GM19397 (cell line): Measurements from ENCODE around the gene OVOL2.
"Not testable (repeated sequence)": the region's sequence is repeated elsewhere in the genome, so short reads cannot be mapped to it uniquely, and the experiment has no call there.

Experiments
- ATAC-seq: cut with Tn5 transposase; IDR thresholded peaks from one replicate; pipeline ENCODE4 v1.9.1; 2021; ENCODE audit warnings: mild to moderate bottlenecking, moderate library complexity; ENCODE audit not compliant: unreplicated experiment

OVOL2 gene

DNA sequence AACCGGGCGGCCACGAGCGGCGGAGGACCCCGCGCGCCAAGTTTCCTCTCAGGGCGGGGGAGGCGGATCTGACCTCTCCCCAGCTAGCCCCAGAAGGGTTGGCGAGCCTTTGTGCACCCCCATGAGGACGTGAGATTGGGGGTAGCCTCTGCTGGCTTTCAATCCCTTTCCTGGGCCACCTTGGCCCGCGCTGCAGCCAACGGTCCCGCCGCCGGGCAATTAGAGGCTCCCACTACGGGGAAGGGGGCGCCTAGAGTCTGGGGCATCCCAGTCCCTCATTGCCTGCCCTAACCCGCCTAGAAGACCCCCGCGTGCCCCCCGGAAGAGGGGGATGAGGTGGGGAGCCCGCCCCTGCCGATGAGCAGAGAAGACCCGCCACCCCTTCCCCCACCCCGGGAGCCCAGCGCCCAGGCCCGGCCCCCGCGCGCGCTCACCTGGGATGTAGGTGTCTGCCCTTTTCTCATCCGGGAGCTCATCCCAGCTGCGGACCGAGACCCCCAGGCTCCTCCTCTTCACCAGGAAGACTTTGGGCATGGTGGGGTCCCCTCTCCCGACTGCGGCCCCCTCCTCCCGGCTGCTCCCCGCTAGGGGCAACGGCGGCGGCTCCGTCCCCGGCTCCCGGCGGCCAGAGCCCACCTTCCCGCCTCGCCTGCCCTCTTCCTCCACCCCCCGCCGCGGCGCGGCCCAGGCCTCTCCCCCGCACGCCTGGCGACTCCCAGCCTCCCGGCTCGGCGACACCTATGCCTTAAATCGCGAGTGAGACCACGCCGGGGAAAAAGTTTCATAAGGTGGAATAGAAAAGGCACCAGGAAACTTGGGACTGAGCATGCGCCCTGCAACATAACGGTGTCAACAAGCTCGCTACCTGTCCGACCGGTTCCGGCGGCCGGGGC lies at the start of gene OVOL2:
TSS of gene OVOL2 (minus strand) at position 816 of the 893 bp plus-strand sequence. CDS start at position 534, 282 bp downstream.
- ATAC-seq: no peak

DNA sequence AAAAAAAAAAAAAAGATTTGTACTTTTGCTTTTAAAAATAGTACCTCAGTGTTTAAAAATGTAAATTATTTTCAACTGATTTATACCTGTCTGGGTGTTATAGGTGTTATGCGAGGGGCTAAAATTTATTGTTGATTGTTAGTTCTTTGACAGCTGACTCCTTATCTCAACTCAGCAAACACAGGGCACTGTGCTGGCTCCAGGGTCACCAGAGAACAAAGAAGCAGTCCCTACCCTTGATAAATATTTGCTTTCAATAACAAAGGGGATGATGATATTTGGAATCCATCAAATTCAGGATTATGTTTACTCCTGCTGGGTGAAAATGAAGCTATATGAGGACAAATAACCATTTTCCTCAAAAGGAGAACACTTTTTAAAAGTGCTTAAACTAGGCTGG lies 45.8 kb upstream of the OVOL2 start:
- no peak for ATAC-seq

DNA sequence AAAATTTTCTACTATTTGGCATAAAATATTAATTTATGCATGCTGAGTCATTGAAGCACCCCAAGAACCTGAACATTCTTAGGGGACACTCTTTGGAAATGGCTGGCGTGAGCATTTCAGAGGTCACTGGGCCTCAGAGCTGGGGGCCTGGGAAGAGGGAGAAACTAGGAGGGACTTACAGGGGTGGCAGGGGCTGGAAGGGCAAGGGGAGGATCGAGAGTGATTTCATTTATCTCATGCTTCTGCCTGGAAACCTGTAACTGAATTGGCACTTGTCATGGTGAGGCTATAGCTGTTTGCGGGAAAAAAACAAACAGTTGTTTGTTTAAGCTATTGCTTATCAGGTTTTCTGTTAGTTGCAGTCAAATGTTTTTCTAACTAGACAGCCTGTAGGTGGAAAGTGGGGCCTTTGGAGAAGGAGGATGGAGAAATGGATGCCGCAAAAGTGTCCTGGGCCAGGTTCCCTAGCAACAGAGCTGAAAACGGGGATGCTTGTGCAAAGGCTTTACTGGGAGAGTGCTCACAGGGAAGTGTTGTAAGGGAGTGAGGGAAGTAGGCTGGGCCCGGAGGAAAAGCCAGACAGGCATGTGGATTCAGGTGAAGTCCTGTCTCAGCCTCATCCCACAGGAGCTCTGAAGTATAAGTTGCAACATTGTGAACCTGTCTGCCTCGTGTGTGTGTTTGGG lies 43.6 kb upstream of the OVOL2 start:
- no peak for ATAC-seq

DNA sequence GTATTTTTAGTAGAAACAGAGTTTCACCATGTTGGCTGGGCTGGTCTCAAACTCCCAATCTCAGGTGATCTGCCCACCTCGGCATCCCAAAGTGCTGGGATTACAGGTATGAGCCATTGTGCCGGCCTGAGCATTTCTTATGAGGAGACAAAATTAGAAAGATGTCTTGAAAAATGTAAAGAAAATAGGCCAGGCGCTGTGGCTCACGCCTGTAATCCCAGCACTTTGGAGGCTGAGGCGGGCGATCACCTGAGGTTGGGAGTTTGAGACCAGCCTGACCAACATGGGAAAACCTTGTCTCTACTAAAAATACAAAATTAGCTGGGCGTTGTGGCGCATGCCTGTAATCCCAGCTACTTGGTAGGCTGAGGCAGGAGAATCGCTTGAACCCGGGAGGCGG lies 42.9 kb upstream of the OVOL2 start:
- ATAC-seq: not testable (repeated sequence)

DNA sequence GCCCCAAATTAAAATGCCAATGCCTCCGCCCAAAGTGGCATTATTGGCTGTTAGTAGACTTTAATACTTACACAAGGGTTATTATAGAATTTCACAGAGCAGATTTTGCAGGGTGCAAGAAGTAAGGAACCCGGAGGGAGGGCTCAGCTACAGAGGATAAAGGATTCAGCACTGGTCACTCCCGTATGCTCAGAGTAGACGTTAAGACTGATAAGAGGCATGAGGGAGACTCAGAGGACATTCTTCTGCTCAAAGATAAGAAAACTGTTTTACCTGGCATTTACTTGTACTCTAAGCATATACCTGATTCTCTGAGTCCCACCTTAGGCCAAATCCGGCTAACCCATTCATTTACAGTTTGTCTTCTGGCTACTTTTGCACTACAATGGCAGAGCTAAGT lies 36.5 kb upstream of the OVOL2 start:
- ATAC-seq: no peak

DNA sequence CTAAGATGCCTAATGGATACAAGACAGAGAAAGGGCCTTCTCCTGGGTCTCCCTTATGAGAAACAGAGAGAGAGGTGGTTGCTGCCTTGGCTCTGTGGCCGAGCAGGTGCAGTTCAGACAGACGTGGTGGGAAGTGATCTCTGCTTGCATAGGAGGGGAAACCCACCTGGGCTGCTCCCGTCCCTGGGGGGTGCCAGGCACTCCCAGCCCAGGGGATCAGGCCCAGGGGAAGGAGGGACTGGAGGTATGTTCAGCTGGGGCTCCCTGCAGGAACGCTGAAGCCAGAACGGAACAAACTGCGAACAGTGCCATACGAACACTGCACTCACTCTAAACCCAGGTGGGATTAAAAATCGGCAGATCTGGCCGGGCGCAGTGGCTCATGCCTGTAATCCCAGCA lies 35.7 kb upstream of the OVOL2 start:
- no peak for ATAC-seq

DNA sequence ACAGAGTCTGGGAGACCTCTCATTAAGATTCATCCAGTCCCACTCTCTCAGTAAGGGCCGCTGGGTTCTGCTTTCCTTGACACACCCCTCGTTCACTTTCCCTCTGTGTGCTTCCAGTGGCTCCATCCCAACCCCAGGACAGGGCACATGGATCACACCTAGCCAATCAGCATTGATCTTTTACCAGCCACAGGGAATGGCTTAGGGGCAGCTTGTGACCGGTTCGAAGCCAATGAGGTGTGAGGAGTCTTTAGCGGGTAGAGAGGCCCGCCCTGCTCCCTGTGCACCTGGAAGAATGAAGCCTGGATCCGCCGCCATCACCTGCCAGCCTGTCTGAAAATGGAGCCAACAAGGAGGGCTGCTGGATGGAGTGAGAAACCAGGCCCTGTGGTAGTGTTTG lies 35.2 kb upstream of the OVOL2 start:
- ATAC-seq: no peak

DNA sequence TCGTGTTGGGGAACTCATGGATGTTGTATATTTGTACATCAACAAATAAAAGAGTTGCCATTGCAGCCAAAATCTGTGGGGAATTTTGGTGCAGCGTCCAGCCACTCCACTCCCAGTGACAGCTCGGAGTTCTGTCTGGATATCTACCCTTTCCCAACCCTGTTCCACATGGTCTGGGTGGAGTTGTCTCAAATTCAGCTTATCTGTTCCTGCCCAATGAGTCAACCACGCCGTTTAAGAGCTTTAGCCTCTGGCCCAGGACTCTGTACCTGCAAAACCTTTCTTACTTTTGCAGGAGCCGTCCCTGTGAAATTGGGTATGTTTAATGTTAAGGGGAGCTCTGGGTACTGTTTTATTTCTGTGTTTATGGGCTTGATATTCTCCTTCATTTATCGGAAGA lies 33.9 kb upstream of the OVOL2 start:
- ATAC-seq: no peak

DNA sequence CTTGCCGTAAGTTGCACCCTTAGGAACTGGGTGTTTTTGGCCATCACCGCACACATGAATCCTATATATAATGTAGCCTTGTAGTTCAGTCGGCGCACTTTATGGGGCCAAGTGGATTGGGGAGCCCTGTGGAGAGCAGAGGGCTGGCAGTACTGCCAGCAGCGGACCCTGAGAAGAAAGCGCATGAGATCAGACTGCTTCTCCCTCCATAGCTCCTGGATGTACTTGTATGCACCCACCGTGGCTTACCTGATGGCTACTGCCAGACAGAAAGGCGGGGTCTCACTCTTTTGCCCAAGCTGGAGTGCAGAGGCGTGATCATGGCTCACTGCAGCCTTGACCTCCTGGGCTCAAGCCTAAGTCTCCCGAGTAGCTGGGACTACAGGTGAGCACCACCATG lies 32.8 kb upstream of the OVOL2 start:
- ATAC-seq: no peak

DNA sequence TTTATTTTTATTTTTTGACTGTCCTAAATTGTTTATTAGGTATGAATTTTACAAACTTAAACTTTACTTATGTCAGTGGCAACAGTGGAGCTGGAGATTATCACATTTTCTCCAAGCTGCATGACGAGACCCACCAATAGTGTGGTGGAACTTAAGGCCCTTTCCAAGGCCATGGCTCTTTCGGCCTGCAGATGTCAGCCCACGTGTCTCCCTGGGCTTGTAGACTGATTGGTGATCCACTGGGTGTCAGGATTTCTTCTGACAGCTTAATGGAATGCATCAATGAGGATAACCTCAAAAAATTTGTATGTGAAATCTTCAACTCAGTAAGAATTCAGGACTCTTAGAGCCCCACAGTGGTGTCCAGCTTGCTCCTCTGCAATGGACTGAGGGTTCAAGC lies 32.3 kb upstream of the OVOL2 start:
- ATAC-seq: no peak

DNA sequence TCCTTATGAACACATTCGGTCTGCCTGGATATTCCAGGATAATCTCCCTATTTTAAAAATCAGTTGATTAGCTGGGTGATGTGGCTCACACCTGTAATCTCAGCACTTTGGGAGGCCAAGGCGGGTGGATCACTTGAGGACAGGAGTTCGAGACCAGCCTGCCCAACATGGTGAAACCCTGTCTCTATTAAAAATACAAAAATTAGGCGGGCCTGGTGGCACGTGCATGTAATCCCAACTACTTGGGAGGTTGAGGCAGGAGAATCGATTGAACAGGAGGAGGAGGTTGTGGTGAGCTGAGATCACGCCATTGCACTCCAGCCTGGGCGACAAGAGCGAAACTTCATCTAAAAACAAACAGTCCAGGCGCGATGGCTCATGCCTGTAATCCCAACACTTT lies 31.1 kb upstream of the OVOL2 start:
- not testable (repeated sequence) for ATAC-seq

DNA sequence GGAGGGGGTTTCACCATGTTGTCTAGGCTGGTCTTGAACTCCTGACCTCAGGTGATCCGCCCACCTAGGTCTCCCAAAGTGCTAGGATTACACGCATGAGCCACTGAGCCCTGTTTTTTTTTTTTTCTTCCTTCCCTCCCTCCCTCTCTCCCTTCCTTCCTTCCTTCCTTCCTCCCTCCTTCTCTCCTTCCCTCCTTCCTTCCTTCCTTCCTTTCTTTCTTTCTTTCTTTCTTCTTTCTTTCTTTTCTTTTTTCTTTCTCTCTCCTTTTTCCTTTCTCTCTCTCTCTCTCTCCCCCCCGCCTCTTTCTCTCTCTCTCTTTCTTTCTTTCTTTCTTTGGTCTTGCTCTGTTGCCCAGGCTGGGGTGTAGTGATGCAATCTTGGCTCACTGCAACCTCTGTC lies 30.6 kb upstream of the OVOL2 start:
- not testable (repeated sequence) for ATAC-seq

DNA sequence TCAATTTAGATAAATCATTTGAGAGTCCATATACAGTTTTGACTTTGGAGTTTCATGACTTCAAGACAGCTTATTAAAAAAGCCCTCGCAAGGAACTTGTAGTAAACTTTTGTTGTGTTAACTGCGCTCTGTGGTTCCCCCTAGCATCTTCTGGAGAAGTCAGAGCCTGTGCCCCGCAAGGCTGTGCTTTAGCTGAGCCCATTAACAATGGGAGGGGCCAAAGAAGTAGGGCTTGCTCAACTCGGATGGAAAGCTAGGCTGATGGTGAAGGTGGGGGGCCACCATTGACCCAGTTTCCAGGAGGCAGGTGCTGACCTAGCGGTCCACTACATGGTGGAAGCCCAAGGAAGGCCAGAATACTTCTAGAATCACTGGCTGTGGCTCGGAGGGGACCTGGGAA lies 29.3 kb upstream of the OVOL2 start:
- no peak for ATAC-seq

DNA sequence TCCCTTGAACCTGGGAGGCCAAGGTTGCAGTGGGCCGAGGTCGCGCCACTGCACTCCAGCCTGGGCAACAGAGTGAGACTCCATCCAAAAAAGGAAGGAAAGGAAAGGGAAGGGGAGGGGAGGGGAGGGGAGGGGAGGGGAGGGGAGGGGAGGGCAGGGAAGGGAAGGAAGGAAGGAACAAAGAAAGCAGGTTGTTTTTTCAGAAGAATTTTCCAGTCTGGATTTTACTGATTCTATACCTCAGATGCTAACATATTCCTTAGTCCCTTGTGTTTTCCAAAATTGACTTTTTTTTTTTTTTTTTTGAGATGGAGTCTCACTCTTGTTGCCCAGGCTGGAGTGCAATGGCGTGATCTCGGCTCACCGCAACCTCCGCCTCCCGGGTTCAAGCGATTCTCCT lies 23.1 kb upstream of the OVOL2 start:
- not testable (repeated sequence) for ATAC-seq

DNA sequence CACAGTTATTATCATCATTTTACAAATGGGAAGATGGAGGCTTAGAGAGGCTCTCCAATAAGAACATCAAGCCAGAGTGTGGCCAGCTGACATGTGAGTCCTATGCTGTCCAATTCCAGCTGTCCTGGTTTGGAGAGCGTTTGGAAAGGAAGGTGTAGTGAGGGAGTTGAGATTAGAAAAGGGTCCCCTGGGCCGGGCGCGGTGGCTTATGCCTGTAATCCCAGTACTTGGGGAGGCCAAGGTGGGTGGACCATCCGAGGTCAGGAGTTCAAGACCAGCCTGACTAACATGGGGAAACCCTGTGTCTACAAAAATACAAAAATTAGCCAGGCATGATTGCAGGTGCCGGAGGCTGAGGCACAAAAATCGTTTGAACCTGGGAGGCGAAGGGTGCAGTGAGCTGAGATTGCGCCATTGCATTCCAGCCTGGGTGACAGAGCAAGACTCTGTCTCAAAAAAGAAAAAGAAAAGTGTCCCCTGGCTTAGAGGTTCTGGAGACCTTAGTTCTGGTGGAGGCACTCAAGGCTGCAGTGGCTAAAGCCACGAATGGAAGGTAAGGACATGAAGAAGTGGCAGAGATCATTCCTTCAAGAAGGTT lies 22.1 kb upstream of the OVOL2 start:
- ATAC-seq: no peak

DNA sequence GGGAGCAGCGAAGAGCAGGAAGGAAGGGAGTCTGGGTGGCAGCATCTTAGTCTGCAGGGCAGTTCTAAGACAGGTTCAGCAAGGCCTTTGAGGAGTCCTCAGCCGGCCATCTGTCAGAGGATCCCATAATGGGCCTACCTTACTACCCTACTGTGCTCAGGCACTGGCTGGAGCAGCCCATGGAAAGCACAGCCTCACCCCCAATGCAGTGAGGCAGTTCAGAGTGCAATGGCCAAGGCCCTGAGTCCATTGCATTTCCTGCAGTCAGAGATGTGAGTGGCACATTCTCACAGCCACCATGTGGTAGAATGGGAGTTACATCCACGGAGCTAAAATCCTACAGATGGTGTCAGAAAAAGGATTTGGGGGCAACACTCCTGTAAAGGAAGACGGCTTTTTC lies 19.4 kb upstream of the OVOL2 start:
- ATAC-seq: no peak

DNA sequence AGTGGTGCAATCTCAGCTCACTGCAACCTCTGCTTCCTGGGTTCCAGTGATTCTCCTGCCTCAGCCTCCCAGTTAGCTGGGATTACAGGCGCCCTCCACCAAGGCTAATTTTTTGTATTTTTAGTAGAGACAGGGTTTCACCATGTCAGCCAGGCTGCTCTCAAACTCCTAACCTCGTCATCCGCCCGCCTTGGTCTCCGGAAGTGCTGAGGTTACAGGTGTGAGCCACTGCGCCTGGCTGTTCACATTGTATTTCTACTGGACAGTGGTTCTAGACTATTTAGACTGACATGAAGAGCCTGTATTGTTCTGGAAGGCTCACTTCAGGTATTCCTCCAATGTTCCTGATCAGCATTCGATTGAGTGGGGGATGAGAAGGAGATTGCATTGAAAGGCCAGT lies 14.8 kb upstream of the OVOL2 start:
- no peak for ATAC-seq

DNA sequence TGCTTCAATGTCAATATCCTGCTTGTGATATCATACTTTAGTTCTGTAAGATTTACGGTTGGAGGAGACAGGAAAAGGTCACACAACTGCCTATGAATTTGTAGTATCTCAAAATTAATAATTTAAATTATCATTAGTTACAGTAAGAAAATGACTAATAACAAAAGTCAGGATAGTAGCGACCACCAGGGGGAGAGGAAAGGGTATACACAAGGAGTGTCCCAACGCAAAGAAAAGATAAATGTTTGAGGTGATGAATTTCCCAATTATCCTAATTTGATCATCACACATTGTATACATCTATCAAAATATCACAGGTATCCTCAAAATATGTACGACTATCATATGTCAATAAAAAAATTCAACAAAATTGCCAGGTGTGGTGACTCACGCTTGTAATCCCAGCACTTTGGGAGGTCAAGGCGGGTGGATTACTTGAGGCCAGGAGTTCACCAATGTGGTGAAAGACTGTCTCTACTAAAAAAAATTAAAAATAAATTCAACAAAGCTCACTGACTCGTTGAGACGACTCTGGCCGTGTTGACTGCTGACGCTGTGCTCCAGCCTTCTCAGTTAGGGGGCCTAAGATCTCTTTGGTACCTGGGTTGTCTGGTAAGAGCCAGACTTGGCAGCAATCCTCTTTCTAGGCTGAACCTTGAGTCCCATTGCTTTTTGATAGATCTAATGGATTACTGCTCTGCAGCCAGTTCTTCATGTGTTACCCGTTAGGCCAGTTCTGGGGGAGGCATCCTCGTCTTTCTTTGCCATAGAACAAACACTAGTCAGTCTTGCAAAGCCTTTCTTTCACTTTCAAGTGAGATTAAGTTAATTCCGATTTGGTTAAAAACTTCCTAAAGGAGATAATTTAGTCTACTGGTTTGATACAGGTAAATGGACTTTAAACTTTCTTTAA lies 9.0 kb upstream of the OVOL2 start:
- no peak for ATAC-seq

DNA sequence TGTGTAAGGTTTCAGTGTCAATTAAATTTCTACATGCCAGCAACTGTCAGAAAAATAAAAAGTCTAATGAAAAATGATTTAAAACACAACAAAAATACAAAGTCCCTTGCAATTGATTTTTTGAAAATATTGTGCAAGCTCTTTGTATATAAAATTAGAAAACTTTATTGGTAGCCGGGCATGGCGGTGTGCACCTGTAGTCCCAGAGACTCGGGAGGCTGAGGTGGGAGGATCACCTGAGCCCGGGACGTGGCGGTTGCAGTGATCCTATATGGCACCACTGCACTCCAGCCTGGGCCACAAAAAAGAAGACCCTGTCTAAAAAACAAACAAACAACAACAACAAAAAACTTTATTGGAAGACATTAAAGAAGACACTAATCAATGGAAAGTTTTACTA lies 6.0 kb upstream of the OVOL2 start:
- ATAC-seq: no peak

DNA sequence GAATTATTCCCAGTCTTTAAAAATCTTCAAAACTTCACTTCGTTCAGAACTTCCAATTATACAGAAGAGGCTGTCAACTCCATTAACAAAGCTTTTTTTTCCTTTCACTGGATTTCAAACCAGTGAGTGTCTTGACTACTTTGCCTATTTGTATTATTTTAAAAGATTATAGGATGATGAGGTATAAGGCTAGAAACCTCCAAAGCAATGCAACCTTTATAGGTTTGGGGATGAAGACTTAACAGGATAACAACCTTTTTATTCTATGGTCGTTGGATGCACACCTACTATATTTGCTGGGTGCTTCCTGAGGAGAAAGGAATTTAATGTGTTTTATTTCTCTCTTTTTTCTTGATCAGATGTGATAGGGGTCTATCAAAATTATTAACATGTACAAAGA lies 1.9 kb upstream of the OVOL2 start:
- no peak for ATAC-seq
